Progenitor cell of endocrine pancreas (in vitro differentiated cells): ENCODE results near the gene SUV39H1. TPM values are rescaled to one million over a fixed set of nuclear protein-coding genes. Genes with fewer than 3 reads are reported as not detected.

ENCODE experiments used
- DNase-seq: peaks from one replicate; pipeline ENCODE4 v3.0.0; 2021; ENCODE audit warnings: low spot score; ENCODE audit not compliant: unreplicated experiment
- H3K27ac Mint-ChIP-seq: 2 replicates; pipeline ENCODE4 v1.8.0; 2021; ENCODE audit warnings: mild to moderate bottlenecking, moderate library complexity, mixed read lengths
- H3K27me3 Mint-ChIP-seq: 2 replicates; pipeline ENCODE4 v1.8.0; 2021; ENCODE audit warnings: mixed read lengths
- H3K36me3 Mint-ChIP-seq: 2 replicates; pipeline ENCODE4 v1.8.0; 2022; ENCODE audit warnings: mixed read lengths; ENCODE audit not compliant: insufficient read depth
- H3K4me1 Mint-ChIP-seq: 2 replicates; pipeline ENCODE4 v1.8.0; 2021; ENCODE audit warnings: low read depth, mixed read lengths
- H3K4me3 Mint-ChIP-seq: 2 replicates; pipeline ENCODE4 v1.8.0; 2021; ENCODE audit warnings: low read depth, mild to moderate bottlenecking, moderate library complexity, mixed read lengths
- H3K9me3 Mint-ChIP-seq: 2 replicates; pipeline ENCODE4 v1.8.0; 2021; ENCODE audit warnings: low read depth, mixed read lengths
- CTCF ChIP-seq: fragments of 200-600 bp; sonication (generic); IDR thresholded peaks from one replicate; pipeline ENCODE4 v1.5.0; 2021; ENCODE audit warnings: antibody characterized with exemption, mild to moderate bottlenecking; ENCODE audit not compliant: unreplicated experiment
- total RNA-seq: library from RNA; stranded (reverse); gene quantifications from 2 replicates; pipeline ENCODE4 v1.2.1, GENCODE V29; 2021

Gene SUV39H1
- total RNA-seq, 1 donor from 2014 or later: 7.4 TPM

- H3K27ac Mint-ChIP-seq: no peak overlapping the region
- no peaks in the 10 kb centered on the region for H3K4me1 Mint-ChIP-seq
- H3K27me3 Mint-ChIP-seq: no peaks in the 10 kb centered on the region
- peaks cover 8% of the 10 kb centered on the region for H3K9me3 Mint-ChIP-seq
- H3K36me3 Mint-ChIP-seq: no peaks in the 10 kb centered on the region
- no peak for DNase-seq
- no peak for TF ChIP-seq CTCF
- H3K4me3 Mint-ChIP-seq: no peak overlapping the region
Measured at GRCh38 chrX:48754238-48754637, 57.7 kb downstream of the SUV39H1 start.

Other genes with a start within 250 kb of the SUV39H1 start
- gene SLC38A5, start 226.5 kb upstream of the SUV39H1 start, total RNA-seq: 0.33 and 0.74 TPM in 2 replicates
- gene FTSJ1, start 220.5 kb upstream of the SUV39H1 start, total RNA-seq: 40.5 and 41.8 TPM in 2 replicates
- 6.5 and 8.3 TPM in 2 replicates for gene PORCN, start 187.7 kb upstream of the SUV39H1 start, total RNA-seq
- gene EBP, start 174.9 kb upstream of the SUV39H1 start, total RNA-seq: 73.1 and 81.9 TPM in 2 replicates
- 12.6 and 14.5 TPM in 2 replicates for gene TBC1D25, start 157.0 kb upstream of the SUV39H1 start, total RNA-seq
- gene RBM3, start 122.2 kb upstream of the SUV39H1 start, total RNA-seq: 140 and 169 TPM in 2 replicates
- gene WDR13, start 99.2 kb upstream of the SUV39H1 start, total RNA-seq: 103 and 112 TPM in 2 replicates
- 0.62 and 1.2 TPM in 2 replicates for gene WAS, start 12.9 kb upstream of the SUV39H1 start, total RNA-seq
- not detected in 2 replicates for gene GLOD5, start 65.0 kb downstream of the SUV39H1 start, total RNA-seq
- gene GATA1, start 89.9 kb downstream of the SUV39H1 start, total RNA-seq: not detected in 2 replicates
- 234 and 261 TPM in 2 replicates for gene HDAC6, start 105.3 kb downstream of the SUV39H1 start, total RNA-seq
- 0.31 TPM in 1 of 2 replicates, not detected in the other for gene ERAS, start 129.8 kb downstream of the SUV39H1 start, total RNA-seq
- 55.4 and 58.3 TPM in 2 replicates for gene PCSK1N, start 138.9 kb downstream of the SUV39H1 start, total RNA-seq
- 68.1 and 73.8 TPM in 2 replicates for gene TIMM17B, start 201.0 kb downstream of the SUV39H1 start, total RNA-seq
- gene PQBP1, start 201.2 kb downstream of the SUV39H1 start, total RNA-seq: 71.5 and 75.4 TPM in 2 replicates
- 33.9 and 34.9 TPM in 2 replicates for gene SLC35A2, start 214.9 kb downstream of the SUV39H1 start, total RNA-seq
- 9.9 and 10.4 TPM in 2 replicates for gene PIM2, start 222.3 kb downstream of the SUV39H1 start, total RNA-seq